ENCODE data around the gene CATSPERZ.

Gene CATSPERZ

GRCh38 chr11:64299847-64300648 is at the start of gene CATSPERZ:
TSS of gene CATSPERZ (plus strand) at chr11:64300358. CDS start at chr11:64300411, 53 bp downstream.
- DNase-seq, result no peak

GRCh38 chr11:64250415-64251015 is 49.6 kb upstream of the CATSPERZ start:
- peak; percentile 59 for DNase-seq

- DNase-seq, result peak; percentile 81
Observed at GRCh38 chr11:64251016-64251752, 49.0 kb upstream of the CATSPERZ start, which contains the start of gene PLCB3. TSS of gene PLCB3 (plus strand) at chr11:64251530. CDS start at chr11:64251650, 120 bp downstream.

GRCh38 chr11:64251753-64252002 is 48.5 kb upstream of the CATSPERZ start:
- DNase-seq, result no peak

GRCh38 chr11:64252003-64252872 is 47.9 kb upstream of the CATSPERZ start:
- DNase-seq, result peak; percentile 47

- DNase-seq, result peak; percentile 2
Observed at GRCh38 chr11:64253043-64253442, 47.1 kb upstream of the CATSPERZ start.

GRCh38 chr11:64253481-64253880 is 46.7 kb upstream of the CATSPERZ start:
- DNase-seq, result peak; percentile 2

- no peak for DNase-seq
Observed at GRCh38 chr11:64254326-64254725, 45.8 kb upstream of the CATSPERZ start.

GRCh38 chr11:64255135-64256128 is 44.7 kb upstream of the CATSPERZ start:
- no peak for DNase-seq

GRCh38 chr11:64256300-64256699 is 43.9 kb upstream of the CATSPERZ start:
- DNase-seq, result peak; percentile 3

GRCh38 chr11:64258356-64258755 is 41.8 kb upstream of the CATSPERZ start:
- DNase-seq, result no peak

GRCh38 chr11:64258946-64259532 is 41.1 kb upstream of the CATSPERZ start:
- DNase-seq, result no peak

- no peak for DNase-seq
Observed at GRCh38 chr11:64259533-64260067, 40.6 kb upstream of the CATSPERZ start.

- no peak for DNase-seq
Observed at GRCh38 chr11:64260147-64260708, 39.9 kb upstream of the CATSPERZ start.

GRCh38 chr11:64261556-64262080 is 38.5 kb upstream of the CATSPERZ start:
- DNase-seq, result no peak

GRCh38 chr11:64262271-64263002 is 37.7 kb upstream of the CATSPERZ start:
- DNase-seq, result no peak

- DNase-seq, result no peak
Observed at GRCh38 chr11:64263021-64263946, 36.9 kb upstream of the CATSPERZ start.

GRCh38 chr11:64263947-64264317 is 36.2 kb upstream of the CATSPERZ start:
- no peak for DNase-seq

Measured in RPMI8226 (cell line).